Erythroblast (primary cell): ENCODE results near the gene CORO2B.

ENCODE experiments used
- GATA1 ChIP-seq: IDR thresholded peaks from 2 replicates; pipeline ENCODE4 v1.6.1; 2011; ENCODE audit warnings: low read depth, mild to moderate bottlenecking, control low read depth, low read length, moderate library complexity
- POLR2A ChIP-seq: IDR thresholded peaks from 2 replicates; pipeline ENCODE4 v1.6.1; 2011; ENCODE audit warnings: mild to moderate bottlenecking, low read length

GRCh38 chr15:68658641-68659358 is 80.0 kb downstream of the CORO2B start:
- no peak for TF ChIP-seq POLR2A
- no peak for TF ChIP-seq GATA1
